ENCODE results near the gene UCKL1. TPM values are rescaled to one million over a fixed set of nuclear protein-coding genes. Genes with fewer than 3 reads are reported as not detected.
A peak's percentile ranks its signal among the peaks of the same experiment; 100 is the strongest.
"Not testable (repeated sequence)": the region's sequence is repeated elsewhere in the genome, so short reads cannot be mapped to it uniquely, and the experiment has no call there.

The UCKL1 gene
- total RNA-seq, 1 donor from 2014 or later: 27.2 TPM

DNA sequence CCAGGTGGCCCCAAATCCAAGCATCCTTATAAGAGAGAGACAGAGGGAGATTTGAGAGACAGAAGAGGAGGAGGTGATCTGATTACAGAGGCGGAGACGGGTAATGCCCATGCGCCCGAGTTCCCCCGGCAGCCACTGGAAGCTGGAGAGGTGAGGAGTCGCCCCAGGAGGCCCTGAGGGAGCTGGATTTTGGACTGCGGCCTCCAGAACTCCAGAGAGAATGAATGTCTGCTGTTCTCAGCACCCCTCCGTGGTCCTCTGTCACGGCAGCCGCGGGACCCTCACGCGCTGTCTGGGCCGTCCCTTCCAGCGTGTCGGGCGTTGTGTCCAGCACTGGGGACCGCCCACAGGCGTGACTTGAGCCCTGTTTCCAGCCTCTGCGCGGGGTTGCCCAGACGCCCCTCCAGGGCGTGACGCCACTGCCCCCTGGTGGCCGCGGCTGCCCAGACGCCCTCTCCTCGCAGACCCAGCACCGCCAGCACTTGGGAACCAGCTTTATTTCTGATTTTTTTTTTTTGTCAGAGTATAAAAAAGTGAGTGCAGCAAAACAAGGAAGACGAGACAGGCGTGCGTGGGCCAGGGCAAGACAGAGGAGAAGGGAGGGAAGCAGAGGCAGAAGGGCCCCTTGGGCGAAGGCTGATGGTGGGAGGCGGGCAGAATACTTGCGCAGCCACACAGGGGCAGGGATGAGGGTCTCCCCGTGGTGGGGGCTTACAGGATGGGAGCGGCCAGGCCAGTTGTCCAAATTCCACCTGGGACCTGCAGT, 17.6 kb upstream of the UCKL1 start:
- Mint-ChIP-seq H3K4me1 (ENCODE audit: low read depth) (peaks cover 28% of the 10 kb centered on the region), H3K36me3 (ENCODE audit: low read depth) (no peaks in the 10 kb centered on the region), H3K27me3 (ENCODE audit: low read depth) (no peaks in the 10 kb centered on the region), H3K4me3 (ENCODE audit: unreplicated experiment) (peak overlapping the region; percentile 64), H3K27ac (ENCODE audit: unreplicated experiment) (peak overlapping the region; percentile 79), H3K9me3 (ENCODE audit: low read depth) (no peaks in the 10 kb centered on the region)
- peak; percentile 95 for DNase-seq (ENCODE audit: low spot score)
- TF ChIP-seq CTCF (IDR thresholded peaks at IDR 0.05): peak; percentile 99

DNA sequence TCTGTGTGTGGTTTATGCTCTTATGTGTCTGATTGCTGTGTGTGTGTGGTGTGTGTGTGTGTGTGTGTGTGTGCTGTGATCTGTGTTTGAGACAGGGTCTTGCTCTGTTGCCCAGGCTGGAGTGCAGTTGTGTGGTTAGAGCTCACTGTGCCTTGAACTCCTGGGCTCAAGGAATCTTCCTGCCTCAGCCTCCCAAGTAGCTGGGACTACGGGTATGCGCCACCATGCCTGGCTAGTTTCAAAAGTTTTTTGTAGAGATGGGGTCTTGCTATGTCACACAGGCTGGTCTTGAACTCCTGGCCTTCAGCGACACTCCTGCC, 16.9 kb upstream of the UCKL1 start:
- no peak for TF ChIP-seq CTCF (IDR thresholded peaks at IDR 0.05)
- H3K27me3 Mint-ChIP-seq (ENCODE audit: low read depth): no peaks in the 10 kb centered on the region
- H3K4me1 Mint-ChIP-seq (ENCODE audit: low read depth): peaks cover 30% of the 10 kb centered on the region
- DNase-seq (ENCODE audit: low spot score): no peak
- H3K9me3 Mint-ChIP-seq (ENCODE audit: low read depth): no peaks in the 10 kb centered on the region
- peak overlapping the region; percentile 79 for H3K27ac Mint-ChIP-seq (ENCODE audit: unreplicated experiment)
- H3K4me3 Mint-ChIP-seq (ENCODE audit: unreplicated experiment): peak overlapping the region; percentile 64
- H3K36me3 Mint-ChIP-seq (ENCODE audit: low read depth): no peaks in the 10 kb centered on the region

GRCh38 chr20:63972312-63973159, 16.3 kb upstream of the UCKL1 start:
- peak; percentile 81 for DNase-seq (ENCODE audit: low spot score)
- peaks cover 25% of the 10 kb centered on the region for H3K4me1 Mint-ChIP-seq (ENCODE audit: low read depth)
- no peaks in the 10 kb centered on the region for H3K36me3 Mint-ChIP-seq (ENCODE audit: low read depth)
- peak overlapping the region; percentile 58 for H3K27ac Mint-ChIP-seq (ENCODE audit: unreplicated experiment)
- H3K9me3 Mint-ChIP-seq (ENCODE audit: low read depth): no peaks in the 10 kb centered on the region
- H3K4me3 Mint-ChIP-seq (ENCODE audit: unreplicated experiment): no peak overlapping the region
- TF ChIP-seq CTCF (IDR thresholded peaks at IDR 0.05): no peak
- H3K27me3 Mint-ChIP-seq (ENCODE audit: low read depth): no peaks in the 10 kb centered on the region

DNA sequence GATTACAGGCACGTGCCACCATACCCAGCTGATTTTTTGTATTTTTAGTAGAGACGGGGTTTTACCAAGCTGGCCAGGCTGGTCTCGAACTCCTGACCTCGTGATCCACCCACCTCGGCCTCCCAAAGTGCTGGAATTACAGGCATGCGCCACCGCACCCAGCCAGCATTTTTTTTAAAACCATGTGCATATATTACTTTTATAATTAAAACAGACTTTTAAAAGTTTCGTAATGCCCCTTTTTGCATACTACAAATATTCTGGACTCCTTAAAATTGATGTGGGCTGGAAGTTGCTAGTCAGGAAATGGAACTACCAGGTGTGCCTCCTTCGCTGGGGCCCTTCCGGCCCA, 15.7 kb upstream of the UCKL1 start:
- H3K4me3 Mint-ChIP-seq (ENCODE audit: unreplicated experiment); DNase-seq (ENCODE audit: low spot score); H3K27ac Mint-ChIP-seq (ENCODE audit: unreplicated experiment); H3K36me3 Mint-ChIP-seq (ENCODE audit: low read depth); H3K9me3 Mint-ChIP-seq (ENCODE audit: low read depth); H3K27me3 Mint-ChIP-seq (ENCODE audit: low read depth): not testable (repeated sequence)
- peaks cover 24% of the 10 kb centered on the region for H3K4me1 Mint-ChIP-seq (ENCODE audit: low read depth)

DNA sequence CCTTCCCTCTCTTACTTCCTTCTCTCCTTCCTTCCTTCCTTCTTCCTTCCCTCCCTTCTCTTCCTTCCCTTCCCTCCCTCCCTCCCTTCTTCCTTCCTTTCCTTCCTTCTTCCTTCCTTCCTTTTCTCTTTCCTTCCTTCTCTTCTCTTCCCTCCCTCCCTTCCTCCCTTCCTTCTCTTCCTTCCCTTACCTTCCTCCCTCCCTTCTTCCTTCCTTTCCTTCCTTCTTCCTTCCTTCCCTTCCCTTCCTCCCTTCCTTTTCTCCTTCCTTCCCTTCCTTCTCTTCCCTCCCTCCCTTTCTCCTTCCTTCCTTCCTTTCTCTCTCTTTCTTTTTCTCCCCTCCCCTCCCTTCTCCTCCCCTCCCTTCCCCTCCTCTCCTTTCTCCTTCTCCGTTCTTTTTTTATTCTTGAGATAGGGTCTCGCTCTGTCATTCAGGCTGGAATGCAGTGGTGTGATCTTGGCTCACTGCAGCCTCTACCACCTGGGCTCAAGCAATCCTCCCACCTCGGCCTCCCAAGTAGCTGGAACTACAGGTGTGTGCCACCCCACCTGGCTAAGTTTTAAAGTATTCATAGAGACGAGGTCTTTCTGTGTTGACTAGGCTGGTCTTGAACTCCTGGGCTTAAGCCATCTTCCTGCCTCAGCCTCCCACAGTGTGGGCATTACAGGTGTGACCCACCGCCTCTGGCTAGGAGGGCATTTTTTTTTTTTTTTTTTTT, 14.7 kb upstream of the UCKL1 start:
- no peak for DNase-seq (ENCODE audit: low spot score)
- no peaks in the 10 kb centered on the region for H3K27me3 Mint-ChIP-seq (ENCODE audit: low read depth)
- peak overlapping the region; percentile 65 for H3K4me3 Mint-ChIP-seq (ENCODE audit: unreplicated experiment)
- no peak for TF ChIP-seq CTCF (IDR thresholded peaks at IDR 0.05)
- no peak overlapping the region for H3K27ac Mint-ChIP-seq (ENCODE audit: unreplicated experiment)
- no peaks in the 10 kb centered on the region for H3K9me3 Mint-ChIP-seq (ENCODE audit: low read depth)
- H3K4me1 Mint-ChIP-seq (ENCODE audit: low read depth): peaks cover 24% of the 10 kb centered on the region
- H3K36me3 Mint-ChIP-seq (ENCODE audit: low read depth): peaks cover 2% of the 10 kb centered on the region
